Astrocyte of the cerebellum (primary cell): ENCODE measurements around the gene PACRG.
A peak's percentile ranks its signal among the peaks of the same experiment; 100 is the strongest.

Source experiments
- DNase-seq: peaks from one replicate; pipeline ENCODE4 v3.0.0-alpha.2; 2011; ENCODE audit warnings: low read depth
- H3K4me3 ChIP-seq: 2 replicates; pipeline ENCODE4 v1.5.1; 2011; ENCODE audit warnings: mild to moderate bottlenecking, low read depth, low read length, moderate library complexity
- CTCF ChIP-seq: IDR thresholded peaks from 2 replicates; pipeline ENCODE4 v1.5.1; 2012; ENCODE audit warnings: low read length, low read depth, moderate library complexity, mild to moderate bottlenecking; ENCODE audit errors: missing control alignments
- in situ Hi-C: cut with HindIII; loops from 2 replicates; pipeline ENCODE4 v1.10.0; 2017; ENCODE audit warnings: low sequenced_read_pairs

PACRG gene

GRCh38 chr6:163126741-163127140 lies 399.0 kb downstream of the PACRG start:
- no peak for DNase-seq
- H3K4me3 ChIP-seq = no peak overlapping the region
- TF ChIP-seq CTCF = no peak
- in situ Hi-C loops = no loop called here

GRCh38 chr6:163127587-163127986 lies 399.8 kb downstream of the PACRG start:
- in situ Hi-C loops = no loop called here
- TF ChIP-seq CTCF = no peak
- no peak overlapping the region for H3K4me3 ChIP-seq
- DNase-seq = no peak

DNA sequence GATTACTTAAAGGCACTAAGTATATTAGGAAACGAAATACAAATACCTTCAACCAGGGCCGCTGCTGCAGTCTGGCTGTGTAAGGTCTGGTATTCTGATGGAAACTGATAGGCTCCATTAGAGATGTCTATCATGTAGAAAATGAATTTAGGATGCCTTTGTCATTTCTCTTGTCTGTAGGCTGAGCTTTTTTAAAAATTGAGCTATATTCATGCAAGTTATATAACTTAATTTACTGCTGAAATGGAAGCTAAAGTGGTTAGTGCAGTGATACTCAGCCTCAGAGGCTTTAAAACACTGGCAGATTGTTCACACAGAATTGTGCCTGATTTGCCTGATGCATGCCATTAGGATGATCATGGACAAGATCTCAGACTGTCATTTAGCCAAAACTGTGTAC lies 400.6 kb downstream of the PACRG start:
- in situ Hi-C loops = no loop called here
- no peak overlapping the region for H3K4me3 ChIP-seq
- no peak for DNase-seq
- TF ChIP-seq CTCF = no peak

DNA sequence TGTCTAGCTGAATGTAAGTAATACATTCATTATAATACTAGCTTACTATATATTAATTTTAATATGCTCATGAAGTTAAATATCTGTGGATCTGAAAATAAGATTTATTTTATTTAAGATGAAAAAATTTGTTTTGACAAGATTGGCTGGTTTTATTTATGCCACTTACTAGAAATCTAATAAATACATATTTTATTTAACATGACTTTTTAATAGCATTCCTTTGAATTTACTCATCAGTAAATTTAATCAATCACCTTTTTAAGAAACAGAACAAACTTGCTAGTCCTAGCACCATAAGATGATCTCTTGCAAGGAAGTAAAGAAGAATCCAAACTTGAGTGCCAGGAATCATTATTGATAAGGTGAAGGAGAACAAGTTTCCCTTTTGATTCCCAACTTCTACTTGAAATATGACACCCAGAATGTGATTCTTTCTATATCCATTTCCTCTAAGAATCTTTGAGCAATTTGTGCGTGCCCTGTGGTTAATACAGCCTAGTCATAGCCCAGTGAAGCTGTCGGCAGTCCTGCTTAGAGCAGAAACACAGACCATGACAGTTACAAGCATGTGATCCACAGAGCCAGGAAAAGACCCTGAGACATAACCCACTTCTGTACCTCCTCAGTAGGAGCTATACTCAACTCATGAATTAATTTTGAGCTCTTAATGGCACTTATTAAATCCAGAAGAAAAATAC lies 404.4 kb downstream of the PACRG start:
- DNase-seq = peak; percentile 2

GRCh38 chr6:163133017-163133416 lies 405.2 kb downstream of the PACRG start:
- no peak for DNase-seq
- no peak for TF ChIP-seq CTCF
- in situ Hi-C loops = no loop called here

More for the DNA sequence above, 404.4 kb downstream of the PACRG start:
- in situ Hi-C loops = no loop called here
- TF ChIP-seq CTCF = no peak
- H3K4me3 ChIP-seq = no peak overlapping the region

GRCh38 chr6:163133691-163134090 lies 405.9 kb downstream of the PACRG start:
- H3K4me3 ChIP-seq = no peak overlapping the region
- TF ChIP-seq CTCF = no peak
- DNase-seq = no peak
- in situ Hi-C loops = no loop called here

More at GRCh38 chr6:163133017-163133416, 405.2 kb downstream of the PACRG start:
- H3K4me3 ChIP-seq = no peak overlapping the region
